Measurements from ENCODE around the gene IBTK.
"Not testable (repeated sequence)": the region's sequence is repeated elsewhere in the genome, so short reads cannot be mapped to it uniquely, and the experiment has no call there.

The IBTK gene

DNA sequence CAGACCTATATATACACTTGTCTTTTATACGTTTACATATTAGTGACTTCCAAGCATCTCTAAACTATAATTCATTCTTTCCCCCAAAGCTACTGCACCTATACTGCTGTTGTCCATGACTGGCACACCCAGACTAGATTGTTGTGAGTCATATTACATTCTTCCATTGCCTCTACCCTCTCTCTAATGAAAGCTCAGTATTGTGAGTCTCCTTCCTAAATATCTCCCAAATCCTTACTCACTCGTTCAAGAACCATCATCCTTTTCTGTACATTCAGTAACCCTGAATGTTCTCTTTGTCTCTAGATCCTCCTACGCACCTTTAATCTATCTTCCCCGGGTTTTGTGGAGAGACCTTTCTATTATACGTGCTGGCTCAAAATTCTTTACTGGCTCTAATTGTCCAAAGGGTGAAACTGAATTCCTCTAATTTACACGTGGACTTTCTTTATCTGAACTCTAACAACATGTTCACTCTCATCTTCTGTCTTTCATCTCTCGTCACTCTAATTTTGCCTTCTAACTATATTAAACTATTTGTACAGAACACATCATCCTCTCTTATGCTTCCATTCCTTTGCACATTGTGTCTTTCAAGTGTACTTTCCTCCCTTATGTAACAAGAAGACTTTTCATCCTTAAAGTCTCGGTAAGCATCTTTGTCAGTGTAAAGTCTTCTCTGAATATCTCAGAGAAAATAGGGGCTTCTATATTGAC, 109.3 kb downstream of the IBTK start:
- Histone ChIP-seq H3K4me3 (IDR thresholded peaks at IDR 0.05; ENCODE audit: insufficient read depth, low read depth, low read length) (no peak overlapping the region), H2AFZ (ENCODE audit: low read depth) (no peak overlapping the region), H3K27me3 (ENCODE audit: insufficient read depth, low read depth) (no peaks in the 10 kb centered on the region), H3K4me1 (ENCODE audit: low read depth, poor library complexity, severe bottlenecking) (no peaks in the 10 kb centered on the region), H3K27ac (no peak overlapping the region), H3K9ac (no peak overlapping the region), H3K4me2 (no peak overlapping the region), H3K79me2 (ENCODE audit: insufficient read depth, low read depth) (no peaks in the 10 kb centered on the region), H4K20me1 (ENCODE audit: insufficient read depth) (no peaks in the 10 kb centered on the region), H3K36me3 (ENCODE audit: insufficient read depth) (no peaks in the 10 kb centered on the region)
- no peak for TF ChIP-seq CTCF (conservative IDR thresholded peaks at IDR 0.05; ENCODE audit: low read depth, low read length)

DNA sequence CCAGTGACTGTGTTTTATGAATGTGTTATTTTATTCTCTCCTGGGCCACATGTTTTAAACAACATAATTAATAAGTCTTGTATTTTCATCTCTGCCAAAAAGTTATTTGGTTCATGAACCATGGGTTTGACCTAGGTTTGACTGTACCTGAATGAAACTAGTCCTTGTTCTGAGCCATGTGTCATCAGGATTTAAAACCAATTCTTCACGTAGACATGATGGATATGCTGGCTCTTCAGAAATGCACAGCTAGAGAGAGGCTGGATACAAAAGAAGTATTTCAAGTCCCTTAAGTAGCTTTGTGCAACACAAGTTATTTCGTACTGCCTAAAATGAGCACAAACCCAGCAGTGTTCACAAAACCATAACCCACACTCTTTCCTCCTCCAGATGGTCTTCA, 116.1 kb downstream of the IBTK start:
- Histone ChIP-seq H3K36me3 (ENCODE audit: insufficient read depth) (no peaks in the 10 kb centered on the region), H3K4me2 (no peak overlapping the region), H3K27me3 (ENCODE audit: insufficient read depth, low read depth) (no peaks in the 10 kb centered on the region)

DNA sequence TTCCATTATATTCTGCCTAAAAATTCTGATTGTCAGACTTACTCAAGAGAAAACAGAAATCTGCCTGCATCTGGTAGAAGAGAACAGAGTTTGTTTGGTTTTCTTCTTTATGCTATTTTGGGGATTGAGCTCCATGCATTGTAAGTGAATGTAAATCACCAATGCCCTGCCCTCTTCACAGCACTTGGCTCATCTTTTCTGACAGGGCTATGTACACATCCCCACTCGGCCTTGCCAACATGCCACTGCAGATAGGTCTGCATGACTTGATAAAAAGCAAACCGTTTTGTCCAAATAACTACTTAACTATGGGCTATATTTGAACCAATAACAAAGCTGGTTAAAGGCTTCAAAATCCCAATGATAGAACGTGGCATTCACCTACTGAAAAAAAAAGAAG, 117.7 kb downstream of the IBTK start:
- no peaks in the 10 kb centered on the region for H3K79me2 ChIP-seq (ENCODE audit: insufficient read depth, low read depth)
- H4K20me1 ChIP-seq (ENCODE audit: insufficient read depth) = no peaks in the 10 kb centered on the region
- H3K9ac ChIP-seq = no peak overlapping the region
- no peak overlapping the region for H3K27ac ChIP-seq
- H3K36me3 ChIP-seq (ENCODE audit: insufficient read depth) = no peaks in the 10 kb centered on the region
- H3K4me1 ChIP-seq (ENCODE audit: low read depth, poor library complexity, severe bottlenecking) = no peaks in the 10 kb centered on the region
- no peak overlapping the region for H3K4me3 ChIP-seq (IDR thresholded peaks at IDR 0.05; ENCODE audit: insufficient read depth, low read depth, low read length)
- no peak for TF ChIP-seq CTCF (conservative IDR thresholded peaks at IDR 0.05; ENCODE audit: low read depth, low read length)
- no peaks in the 10 kb centered on the region for H3K27me3 ChIP-seq (ENCODE audit: insufficient read depth, low read depth)
- H3K4me2 ChIP-seq = no peak overlapping the region
- H2AFZ ChIP-seq (ENCODE audit: low read depth) = no peak overlapping the region; the same call in 1 of the 2 replicates

More for the DNA sequence above, 116.1 kb downstream of the IBTK start:
- no peaks in the 10 kb centered on the region for H3K79me2 ChIP-seq (ENCODE audit: insufficient read depth, low read depth)
- no peak overlapping the region for H3K9ac ChIP-seq
- H3K4me1 ChIP-seq (ENCODE audit: low read depth, poor library complexity, severe bottlenecking) = no peaks in the 10 kb centered on the region
- H4K20me1 ChIP-seq (ENCODE audit: insufficient read depth) = no peaks in the 10 kb centered on the region
- no peak overlapping the region for H3K4me3 ChIP-seq (IDR thresholded peaks at IDR 0.05; ENCODE audit: insufficient read depth, low read depth, low read length)
- TF ChIP-seq CTCF (conservative IDR thresholded peaks at IDR 0.05; ENCODE audit: low read depth, low read length) = no peak
- H2AFZ ChIP-seq (ENCODE audit: low read depth) = no peak overlapping the region
- H3K27ac ChIP-seq = no peak overlapping the region

- H3K9ac ChIP-seq; H3K4me3 ChIP-seq (IDR thresholded peaks at IDR 0.05; ENCODE audit: insufficient read depth, low read depth, low read length); H3K4me1 ChIP-seq (ENCODE audit: low read depth, poor library complexity, severe bottlenecking); H3K27me3 ChIP-seq (ENCODE audit: insufficient read depth, low read depth); H4K20me1 ChIP-seq (ENCODE audit: insufficient read depth); H3K4me2 ChIP-seq; H3K27ac ChIP-seq; H3K36me3 ChIP-seq (ENCODE audit: insufficient read depth); H3K79me2 ChIP-seq (ENCODE audit: insufficient read depth, low read depth); H2AFZ ChIP-seq (ENCODE audit: low read depth): not testable (repeated sequence)
Measured at GRCh38 chr6:82128973-82129372, 118.6 kb downstream of the IBTK start.

DNA sequence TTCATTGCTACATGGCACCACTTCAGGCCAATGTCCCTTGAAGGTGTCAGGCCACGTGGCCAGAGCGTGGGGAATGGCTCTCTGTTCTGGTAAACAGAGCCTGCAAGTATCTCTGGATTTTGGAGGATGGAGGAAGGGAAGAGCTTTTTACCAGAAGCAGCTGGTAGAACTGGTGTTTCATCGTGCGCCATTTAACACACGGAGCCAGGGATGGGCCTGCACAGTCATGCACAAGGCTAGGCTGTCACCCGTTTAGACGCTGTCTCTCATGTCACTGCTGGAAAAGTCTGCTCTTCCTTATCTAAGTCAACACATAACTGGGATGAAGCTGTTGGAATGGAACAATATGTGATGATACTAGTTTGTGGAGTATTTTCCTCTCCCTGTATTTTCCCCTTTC, 123.9 kb downstream of the IBTK start:
- Histone ChIP-seq H3K4me3 (IDR thresholded peaks at IDR 0.05; ENCODE audit: insufficient read depth, low read depth, low read length) (no peak overlapping the region), H2AFZ (ENCODE audit: low read depth) (no peak overlapping the region), H4K20me1 (ENCODE audit: insufficient read depth) (no peaks in the 10 kb centered on the region), H3K36me3 (ENCODE audit: insufficient read depth) (no peaks in the 10 kb centered on the region), H3K9ac (no peak overlapping the region), H3K27ac (no peak overlapping the region), H3K4me1 (ENCODE audit: low read depth, poor library complexity, severe bottlenecking) (no peaks in the 10 kb centered on the region), H3K27me3 (ENCODE audit: insufficient read depth, low read depth) (no peaks in the 10 kb centered on the region), H3K79me2 (ENCODE audit: insufficient read depth, low read depth) (no peaks in the 10 kb centered on the region), H3K4me2 (no peak overlapping the region)
- TF ChIP-seq CTCF (conservative IDR thresholded peaks at IDR 0.05; ENCODE audit: low read depth, low read length) = no peak

Measured in KMS-11 (cell line).